ENCODE measurements around the gene SIGLEC6. TPM values are rescaled to one million over a fixed set of nuclear protein-coding genes. Genes with fewer than 3 reads are reported as not detected.

The SIGLEC6 gene
- total RNA-seq, 1 experiment from 2014 or later, result 10.0 TPM

DNA sequence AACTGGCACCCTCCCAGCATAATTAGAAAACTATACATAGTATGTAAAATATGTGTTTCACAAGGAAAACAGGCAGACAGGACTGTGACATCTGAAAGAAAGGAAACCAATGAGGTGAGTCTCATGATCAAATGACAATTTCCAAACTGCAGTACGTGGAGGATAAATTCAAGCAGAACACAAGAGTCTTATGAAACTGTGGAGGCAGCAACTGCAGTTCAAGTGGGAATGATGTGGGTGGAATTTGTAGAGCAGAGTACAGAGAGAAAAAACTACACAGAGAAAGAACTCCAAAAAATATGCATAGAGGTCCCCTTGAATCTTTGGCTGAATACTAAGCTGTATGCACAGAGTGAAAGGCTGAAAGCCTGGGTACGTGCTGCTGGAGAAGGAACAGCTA is 9.7 kb downstream of the SIGLEC6 start:
- intact Hi-C loops (cut with micrococcal nuclease; ENCODE audit: unreplicated experiment), result no loop called here
- Histone ChIP-seq H3K36me3 (ENCODE audit: control insufficient read depth, insufficient read depth, low read length) (no peaks in the 10 kb centered on the region), H3K4me1 (no peaks in the 10 kb centered on the region), H3K9me3 (no peaks in the 10 kb centered on the region), H3K4me3 (ENCODE audit: low read depth, low read length) (no peak overlapping the region), H3K27me3 (replicated peaks; ENCODE audit: control insufficient read depth, insufficient read depth, low read length) (no peaks in the 10 kb centered on the region; the same call in 1 of the 2 replicates)
- ChIA-PET CTCF (no interaction called here), POLR2A (no interaction called here)
- no TSS peak for BruUV-seq (replicated peaks)
- Mint-ChIP-seq H3K4me1 (ENCODE audit: low read depth, unreplicated experiment) (no peaks in the 10 kb centered on the region), H3K27ac (ENCODE audit: unreplicated experiment) (no peak overlapping the region), H3K27me3 (ENCODE audit: insufficient read depth, unreplicated experiment) (no peaks in the 10 kb centered on the region), H3K9me3 (ENCODE audit: unreplicated experiment) (peaks cover 21% of the 10 kb centered on the region), H3K36me3 (ENCODE audit: insufficient read depth, unreplicated experiment) (peaks cover 32% of the 10 kb centered on the region), H3K4me3 (ENCODE audit: unreplicated experiment) (no peak overlapping the region)
- TF ChIP-seq, protein P1, sequence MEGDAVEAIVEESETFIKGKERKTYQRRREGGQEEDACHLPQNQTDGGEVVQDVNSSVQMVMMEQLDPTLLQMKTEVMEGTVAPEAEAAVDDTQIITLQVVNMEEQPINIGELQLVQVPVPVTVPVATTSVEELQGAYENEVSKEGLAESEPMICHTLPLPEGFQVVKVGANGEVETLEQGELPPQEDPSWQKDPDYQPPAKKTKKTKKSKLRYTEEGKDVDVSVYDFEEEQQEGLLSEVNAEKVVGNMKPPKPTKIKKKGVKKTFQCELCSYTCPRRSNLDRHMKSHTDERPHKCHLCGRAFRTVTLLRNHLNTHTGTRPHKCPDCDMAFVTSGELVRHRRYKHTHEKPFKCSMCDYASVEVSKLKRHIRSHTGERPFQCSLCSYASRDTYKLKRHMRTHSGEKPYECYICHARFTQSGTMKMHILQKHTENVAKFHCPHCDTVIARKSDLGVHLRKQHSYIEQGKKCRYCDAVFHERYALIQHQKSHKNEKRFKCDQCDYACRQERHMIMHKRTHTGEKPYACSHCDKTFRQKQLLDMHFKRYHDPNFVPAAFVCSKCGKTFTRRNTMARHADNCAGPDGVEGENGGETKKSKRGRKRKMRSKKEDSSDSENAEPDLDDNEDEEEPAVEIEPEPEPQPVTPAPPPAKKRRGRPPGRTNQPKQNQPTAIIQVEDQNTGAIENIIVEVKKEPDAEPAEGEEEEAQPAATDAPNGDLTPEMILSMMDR (IDR thresholded peaks at IDR 0.05; ENCODE audit: insufficient read depth in 1 of 2, low read depth in 1 of 2, low read length in 1 of 2, severe bottlenecking in 1 of 2, unreplicated experiment in 1 of 2), result no peak
- DNase-seq, result no peak

DNA sequence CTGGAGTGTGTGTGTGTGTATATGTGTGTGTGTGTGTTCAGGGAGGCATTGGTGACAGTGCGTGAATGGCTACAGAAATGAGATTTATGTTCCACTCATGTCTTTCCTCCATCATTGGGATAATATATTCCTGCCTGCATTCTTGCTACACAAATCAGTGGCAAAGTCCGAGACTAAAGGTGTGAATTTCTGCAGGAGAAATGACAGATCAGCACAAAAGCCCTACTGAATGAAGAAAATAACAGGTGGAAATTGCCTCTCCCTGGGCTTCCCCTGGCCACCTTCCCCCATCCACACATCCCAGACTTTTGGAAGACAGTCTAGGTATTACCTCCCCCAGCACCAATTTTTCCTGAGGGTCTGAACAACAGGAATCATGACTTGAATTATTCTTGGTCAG is 10.1 kb downstream of the SIGLEC6 start:
- intact Hi-C loops (cut with micrococcal nuclease; ENCODE audit: unreplicated experiment), result no loop called here
- peaks cover 32% of the 10 kb centered on the region for H3K36me3 Mint-ChIP-seq (ENCODE audit: insufficient read depth, unreplicated experiment)
- H3K4me3 ChIP-seq (ENCODE audit: low read depth, low read length), result no peak overlapping the region
- H3K4me1 ChIP-seq, result no peaks in the 10 kb centered on the region
- CTCF ChIA-PET, result no interaction called here
- H3K4me3 Mint-ChIP-seq (ENCODE audit: unreplicated experiment), result no peak overlapping the region
- TF ChIP-seq, protein P1 (IDR thresholded peaks at IDR 0.05; ENCODE audit: insufficient read depth in 1 of 2, low read depth in 1 of 2, low read length in 1 of 2, severe bottlenecking in 1 of 2, unreplicated experiment in 1 of 2), result no peak
- no peaks in the 10 kb centered on the region for H3K4me1 Mint-ChIP-seq (ENCODE audit: low read depth, unreplicated experiment)
- POLR2A ChIA-PET, result no interaction called here
- peaks cover 21% of the 10 kb centered on the region for H3K9me3 Mint-ChIP-seq (ENCODE audit: unreplicated experiment)
- no TSS peak for BruUV-seq (replicated peaks)
- H3K36me3 ChIP-seq (ENCODE audit: control insufficient read depth, insufficient read depth, low read length), result no peaks in the 10 kb centered on the region
- no peaks in the 10 kb centered on the region for H3K9me3 ChIP-seq
- no peak overlapping the region for H3K27ac Mint-ChIP-seq (ENCODE audit: unreplicated experiment)
- H3K27me3 Mint-ChIP-seq (ENCODE audit: insufficient read depth, unreplicated experiment), result no peaks in the 10 kb centered on the region
- DNase-seq, result no peak
- no peaks in the 10 kb centered on the region; the same call in 1 of the 2 replicates for H3K27me3 ChIP-seq (replicated peaks; ENCODE audit: control insufficient read depth, insufficient read depth, low read length)

DNA sequence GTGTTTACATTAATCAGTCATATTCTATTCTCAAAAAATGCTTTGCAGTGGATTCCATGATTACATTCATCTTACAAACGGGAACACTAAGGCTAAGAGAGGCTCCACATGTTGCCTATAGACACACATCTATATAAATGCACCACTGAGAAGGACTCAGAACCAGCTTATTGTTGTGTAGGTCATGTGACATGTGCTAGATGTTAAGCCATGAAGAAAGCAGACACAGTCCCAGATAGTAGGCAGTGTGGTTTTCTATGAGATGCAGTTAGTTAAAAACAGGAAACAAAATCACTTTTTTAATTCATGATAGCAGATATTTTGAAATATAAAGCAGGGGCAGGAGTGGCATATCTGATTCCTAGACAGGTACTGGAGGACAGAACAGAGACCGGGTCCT is 10.7 kb downstream of the SIGLEC6 start:
- BruUV-seq (replicated peaks), result no TSS peak
- no peak overlapping the region for H3K4me3 Mint-ChIP-seq (ENCODE audit: unreplicated experiment)
- POLR2A ChIA-PET, result no interaction called here

More for the DNA sequence above, 10.7 kb downstream of the SIGLEC6 start:
- Mint-ChIP-seq H3K36me3 (ENCODE audit: insufficient read depth, unreplicated experiment) (peaks cover 32% of the 10 kb centered on the region), H3K9me3 (ENCODE audit: unreplicated experiment) (peaks cover 21% of the 10 kb centered on the region), H3K27ac (ENCODE audit: unreplicated experiment) (no peak overlapping the region), H3K27me3 (ENCODE audit: insufficient read depth, unreplicated experiment) (no peaks in the 10 kb centered on the region), H3K4me1 (ENCODE audit: low read depth, unreplicated experiment) (no peaks in the 10 kb centered on the region)
- Histone ChIP-seq H3K36me3 (ENCODE audit: control insufficient read depth, insufficient read depth, low read length) (no peaks in the 10 kb centered on the region), H3K4me3 (ENCODE audit: low read depth, low read length) (no peak overlapping the region), H3K27me3 (replicated peaks; ENCODE audit: control insufficient read depth, insufficient read depth, low read length) (no peaks in the 10 kb centered on the region; the same call in 1 of the 2 replicates), H3K4me1 (no peaks in the 10 kb centered on the region), H3K9me3 (no peaks in the 10 kb centered on the region)
- TF ChIP-seq, protein P1 (IDR thresholded peaks at IDR 0.05; ENCODE audit: insufficient read depth in 1 of 2, low read depth in 1 of 2, low read length in 1 of 2, severe bottlenecking in 1 of 2, unreplicated experiment in 1 of 2), result no peak
- no peak for DNase-seq
- CTCF ChIA-PET, result no interaction called here
- intact Hi-C loops (cut with micrococcal nuclease; ENCODE audit: unreplicated experiment), result no loop called here
